ENCODE results near the gene SGK1.
"Not testable (repeated sequence)": the region's sequence is repeated elsewhere in the genome, so short reads cannot be mapped to it uniquely, and the experiment has no call there.

Gene SGK1

DNA sequence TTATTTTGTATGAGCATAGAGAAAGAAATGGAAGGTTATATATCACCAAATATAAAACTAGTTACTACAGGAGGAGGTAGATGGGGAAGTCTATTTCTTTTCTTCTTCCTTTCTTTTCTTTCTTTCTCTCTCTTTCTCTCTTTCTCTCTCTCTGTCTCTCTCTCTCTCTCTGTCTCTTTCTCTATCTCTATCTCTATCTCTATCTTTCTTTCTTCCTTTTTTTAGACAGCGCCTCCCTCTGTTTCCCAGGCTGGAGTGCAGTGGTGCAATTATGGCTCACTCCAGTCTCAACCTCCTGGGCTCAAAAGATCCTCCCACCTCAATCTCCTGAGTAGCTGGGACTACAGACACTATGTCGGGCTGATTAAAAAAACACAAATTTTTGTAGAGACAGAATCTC is 10.2 kb upstream of the SGK1 start:
- no peak for DNase-seq (ENCODE audit: low read depth)

DNA sequence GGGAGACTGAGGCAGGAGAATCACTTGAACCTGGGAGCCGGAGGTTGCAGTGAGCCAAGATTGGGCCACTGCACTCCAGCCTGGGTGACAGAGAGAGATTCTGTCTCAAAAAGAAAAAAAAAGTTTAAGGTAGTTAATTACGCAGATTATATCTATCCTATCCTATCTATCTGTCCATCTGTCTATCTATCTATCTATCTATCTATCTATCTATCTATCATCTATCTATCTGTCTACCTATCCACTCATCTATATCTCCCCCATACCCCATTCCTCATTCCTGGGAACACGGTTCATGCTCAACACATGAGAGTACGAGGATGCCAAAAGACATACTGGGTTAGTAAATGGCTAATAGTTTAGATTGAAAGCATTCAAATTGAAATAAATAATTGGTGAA is 8.3 kb upstream of the SGK1 start:
- DNase-seq (ENCODE audit: low read depth): not testable (repeated sequence)

GRCh38 chr6:134324766-134325165 is 6.9 kb upstream of the SGK1 start:
- DNase-seq (ENCODE audit: low read depth): no peak

- no peak for DNase-seq (ENCODE audit: low read depth)
These were observed 6.2 kb upstream of the SGK1 start for GRCh38 chr6:134324141-134324540.

DNA sequence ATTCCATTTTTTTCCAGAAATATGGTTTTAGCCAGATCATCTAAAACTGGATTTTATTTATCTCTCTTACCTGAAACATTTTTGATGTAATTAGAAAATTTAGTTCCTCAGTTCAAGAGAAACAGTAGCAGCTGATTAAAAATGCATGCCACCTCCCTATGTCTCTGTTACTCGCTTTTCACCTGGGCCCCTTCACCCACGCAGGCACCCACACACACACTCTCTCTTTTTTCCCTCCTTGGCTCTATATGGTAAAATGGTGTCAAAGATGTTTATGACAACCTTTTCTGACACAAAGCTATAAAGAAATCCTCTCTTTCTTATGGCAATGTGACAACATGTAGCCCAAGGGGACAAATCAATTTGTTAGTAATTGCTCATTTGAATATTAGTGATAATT is 5.8 kb upstream of the SGK1 start:
- DNase-seq (ENCODE audit: low read depth): no peak

DNA sequence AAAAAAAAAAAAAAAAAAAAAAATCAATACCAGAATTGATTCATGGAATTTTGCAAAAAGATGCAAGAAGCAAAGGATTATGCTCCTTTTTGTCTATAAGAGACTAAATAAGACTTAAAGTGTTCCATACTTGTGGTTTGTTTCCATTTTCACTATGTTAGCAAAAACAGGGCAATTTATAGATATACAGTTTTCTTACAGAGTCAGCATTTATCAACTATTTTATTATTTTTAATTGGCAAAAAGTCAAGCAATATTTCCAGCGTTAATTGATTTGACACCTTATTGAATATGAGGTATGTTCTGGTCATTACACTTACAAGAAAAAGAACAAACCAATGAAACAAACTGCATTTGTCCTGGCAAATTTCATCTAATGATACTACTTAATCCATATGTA is 5.4 kb upstream of the SGK1 start:
- no peak for DNase-seq (ENCODE audit: low read depth)

DNA sequence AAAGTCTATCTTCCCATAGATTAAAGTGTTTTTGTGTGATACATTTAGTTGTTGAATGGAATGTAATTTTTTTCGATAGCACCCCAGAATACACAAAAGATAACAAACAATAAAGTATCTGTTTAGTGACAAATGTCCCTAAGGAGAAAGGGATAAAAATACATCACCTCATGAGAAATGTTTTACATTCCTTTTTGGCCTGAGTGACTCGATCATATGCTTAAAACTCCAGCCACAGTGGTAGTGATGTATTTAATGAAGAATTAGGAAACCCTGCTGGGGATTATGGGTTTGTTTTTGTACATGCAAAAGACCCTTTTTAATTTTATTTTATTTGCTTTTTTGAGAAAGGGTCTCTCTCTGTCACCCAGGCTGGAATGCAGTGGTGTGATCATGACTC is 4.3 kb upstream of the SGK1 start:
- no peak for DNase-seq (ENCODE audit: low read depth)

GRCh38 chr6:134321246-134321645 is 3.3 kb upstream of the SGK1 start:
- no peak for DNase-seq (ENCODE audit: low read depth)

DNA sequence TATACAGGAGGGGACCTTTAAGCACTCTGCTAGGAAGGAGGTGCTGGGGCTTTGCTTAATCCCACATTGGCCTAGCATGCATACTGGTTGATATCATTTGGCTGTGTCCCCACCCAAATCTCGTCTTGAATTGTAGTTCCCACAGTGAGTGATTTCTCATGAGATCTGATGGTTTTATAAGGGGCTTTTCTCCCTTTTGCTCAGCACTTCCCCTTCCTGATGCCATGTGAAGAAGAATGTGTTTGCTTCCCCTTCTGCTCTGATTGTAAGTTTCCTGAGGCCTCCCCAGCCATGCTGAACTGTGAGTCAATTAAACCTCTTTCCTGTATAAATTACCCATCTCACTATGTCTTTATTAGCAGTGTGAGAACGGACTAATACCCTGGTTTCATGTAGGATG is 1.8 kb upstream of the SGK1 start:
- DNase-seq (ENCODE audit: low read depth): not testable (repeated sequence)

DNA sequence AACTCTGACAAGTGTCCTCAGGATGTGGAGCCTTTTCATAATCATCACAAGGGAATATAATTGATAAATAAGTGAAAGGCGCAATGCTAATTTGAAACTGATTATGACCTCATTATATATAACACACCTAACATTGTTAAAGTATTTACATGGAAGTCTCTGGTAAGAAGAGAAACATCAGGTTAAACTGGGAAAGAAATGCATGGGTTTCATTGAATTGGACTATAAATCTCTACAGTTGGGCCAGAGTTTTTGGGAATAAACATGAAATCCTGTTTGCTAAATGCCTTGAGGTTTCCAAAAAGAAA is 1.0 kb upstream of the SGK1 start:
- no peak for DNase-seq (ENCODE audit: low read depth)

DNA sequence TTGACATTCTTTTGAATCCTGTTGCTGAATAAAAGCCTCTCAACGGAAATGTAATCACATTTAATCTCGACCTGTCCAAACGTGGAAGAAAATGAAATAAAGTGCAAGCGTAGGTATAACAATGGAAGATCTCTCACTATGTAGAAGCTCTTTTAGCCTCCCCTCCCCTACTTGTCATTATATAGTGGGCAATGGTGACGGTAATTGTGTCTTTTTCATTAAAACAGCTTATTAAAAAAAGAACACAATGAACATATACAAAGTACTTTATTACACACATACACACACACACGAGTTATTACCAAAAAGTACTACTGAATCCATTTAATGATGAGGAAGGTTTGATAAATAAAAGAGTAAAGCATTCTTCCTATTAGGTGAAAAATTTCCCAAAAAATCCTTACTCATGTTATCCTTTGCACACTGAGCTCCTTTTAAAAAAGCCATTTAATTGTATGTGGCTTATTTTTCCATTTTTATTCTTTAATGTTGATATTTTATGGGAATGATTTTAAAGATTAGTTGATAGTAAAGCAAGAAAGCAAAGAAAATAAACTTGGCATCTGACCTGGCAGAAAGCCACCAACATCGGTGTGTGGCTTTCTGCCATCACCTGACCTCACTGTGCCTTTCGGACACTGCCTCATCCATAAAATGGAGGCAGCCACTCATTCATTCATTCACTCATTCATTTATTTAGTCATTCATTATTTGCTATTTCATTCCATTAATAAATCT is 493 bp upstream of the SGK1 start:
- DNase-seq (ENCODE audit: low read depth): no peak

GRCh38 chr6:134316733-134317431 is 1.0 kb downstream of the SGK1 start:
- no peak for DNase-seq (ENCODE audit: low read depth)

- DNase-seq (ENCODE audit: low read depth): no peak
These were observed 1.9 kb downstream of the SGK1 start for GRCh38 chr6:134315974-134316441.

GRCh38 chr6:134315189-134315588 is 2.7 kb downstream of the SGK1 start:
- no peak for DNase-seq (ENCODE audit: low read depth)

GRCh38 chr6:134314006-134314821 is 3.7 kb downstream of the SGK1 start:
- no peak for DNase-seq (ENCODE audit: low read depth)

DNA sequence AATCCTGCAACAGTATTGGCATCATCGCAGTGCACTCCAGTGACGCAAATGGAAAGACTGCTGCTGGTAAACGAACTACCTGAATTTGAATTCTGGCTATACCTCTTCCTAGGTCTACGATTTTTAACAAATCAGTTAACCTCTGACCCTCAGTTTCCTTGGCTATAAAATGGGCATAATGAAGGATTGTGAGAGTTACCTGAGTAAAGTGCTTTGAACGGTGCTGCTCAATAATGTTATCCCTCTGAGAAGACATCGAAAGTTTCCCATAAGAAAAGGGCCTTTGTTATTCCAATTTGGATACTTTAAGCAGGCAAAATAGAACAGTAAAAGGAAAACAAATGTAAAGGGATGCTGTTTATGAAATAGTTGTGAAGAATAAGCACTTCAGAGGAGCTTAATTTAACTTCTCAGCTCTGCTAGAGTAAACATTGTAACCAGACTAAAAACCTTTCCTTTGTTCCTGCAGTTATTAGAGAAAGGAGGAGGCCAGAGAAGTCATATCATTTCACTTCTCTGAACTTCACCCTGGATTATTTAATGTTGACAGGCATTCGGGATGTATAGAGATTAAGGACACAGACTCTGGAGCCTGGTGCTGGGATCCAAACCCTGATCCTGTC is 5.8 kb downstream of the SGK1 start:
- no peak for DNase-seq (ENCODE audit: low read depth)

DNA sequence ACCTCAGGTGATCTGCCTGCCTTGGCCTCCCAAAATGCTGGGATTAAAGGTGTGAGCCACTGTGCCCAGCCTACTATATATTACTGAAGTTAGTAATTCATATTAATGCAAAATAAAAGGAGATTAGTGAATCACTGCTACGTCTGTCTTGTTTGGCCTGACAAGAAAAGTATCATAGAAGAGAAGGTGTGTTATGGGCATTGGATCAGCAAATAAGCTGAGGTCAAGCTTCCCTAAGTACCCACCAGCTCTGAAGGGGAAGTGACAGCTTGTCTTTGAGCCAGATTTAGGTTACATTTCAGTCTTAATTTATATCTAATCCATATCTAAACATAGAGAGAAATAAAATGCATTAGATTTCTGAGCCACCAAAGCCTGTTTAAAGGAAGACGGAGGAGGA is 7.1 kb downstream of the SGK1 start:
- DNase-seq (ENCODE audit: low read depth): no peak

- no peak for DNase-seq (ENCODE audit: low read depth)
These were observed 7.8 kb downstream of the SGK1 start for GRCh38 chr6:134309983-134310605.

DNA sequence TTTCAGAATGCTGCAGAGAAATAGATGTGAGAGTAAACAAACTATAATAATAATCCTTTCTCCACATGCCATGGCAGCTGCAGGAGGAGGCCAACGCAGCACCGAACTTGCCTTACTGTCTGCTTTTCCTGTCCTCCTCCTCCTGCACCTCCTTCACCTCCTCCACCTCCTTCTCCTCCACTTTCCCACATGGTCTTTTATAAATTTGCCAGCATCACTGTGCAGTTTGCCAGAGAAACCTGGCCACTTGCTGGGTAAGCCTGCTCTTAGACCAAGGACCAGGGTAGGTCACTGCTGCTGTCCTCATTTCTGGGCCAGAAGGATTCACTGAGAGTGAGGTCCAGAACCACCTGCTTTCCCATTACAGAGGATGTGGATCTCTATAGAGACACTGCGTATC is 8.7 kb downstream of the SGK1 start:
- no peak for DNase-seq (ENCODE audit: low read depth)

GRCh38 chr6:134308800-134309199 is 9.1 kb downstream of the SGK1 start:
- no peak for DNase-seq (ENCODE audit: low read depth)

- DNase-seq (ENCODE audit: low read depth): no peak
These were observed 10.0 kb downstream of the SGK1 start for GRCh38 chr6:134307870-134308269.

DNA sequence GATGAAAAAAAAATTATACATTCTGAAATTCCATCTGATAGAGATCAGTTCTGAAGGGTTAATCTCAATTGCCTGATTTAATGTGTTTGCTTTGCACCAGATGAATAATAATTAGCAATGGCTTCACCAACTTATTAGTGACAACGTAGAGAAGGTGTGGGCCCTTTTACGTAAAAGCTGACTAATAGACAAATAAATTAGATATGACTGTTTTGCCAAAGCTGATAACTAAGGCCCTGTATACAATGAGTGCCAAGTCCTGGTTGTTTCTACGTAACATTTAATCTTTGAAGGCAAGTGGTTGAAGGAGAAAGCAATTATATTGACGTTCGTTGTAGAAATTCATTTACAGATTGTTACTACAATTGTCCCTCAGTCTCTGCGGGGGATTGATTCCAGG is 10.8 kb downstream of the SGK1 start:
- no peak for DNase-seq (ENCODE audit: low read depth)
